Esophagus muscularis mucosa (tissue), 4 donors: Measurements from ENCODE around the gene ZDHHC6.

Experiments
- CTCF ChIP-seq, 3 experiments: fragments of 200-600 bp in 2 of 3; fragments of 450-650 bp in 1 of 3; sonication (generic) in 2 of 3; IDR thresholded peaks; one replicate each; pipeline ENCODE4 v1.5.1; 2017 to 2019; ENCODE audit warnings: antibody characterized with exemption in 3 of 3, mild to moderate bottlenecking in 2 of 3, moderate library complexity in 1 of 3
- EP300 ChIP-seq: sonication (generic); formaldehyde crosslinking; IDR thresholded peaks from one replicate; pipeline ENCODE4 v1.6.1; 2017; ENCODE audit warnings: antibody characterized with exemption
- POLR2AphosphoS5 ChIP-seq, 2 donors: sonication (generic); formaldehyde crosslinking; IDR thresholded peaks; one replicate each; pipeline ENCODE4 v1.6.1; 2017; ENCODE audit warnings: antibody characterized with exemption in 2 of 2

DNA sequence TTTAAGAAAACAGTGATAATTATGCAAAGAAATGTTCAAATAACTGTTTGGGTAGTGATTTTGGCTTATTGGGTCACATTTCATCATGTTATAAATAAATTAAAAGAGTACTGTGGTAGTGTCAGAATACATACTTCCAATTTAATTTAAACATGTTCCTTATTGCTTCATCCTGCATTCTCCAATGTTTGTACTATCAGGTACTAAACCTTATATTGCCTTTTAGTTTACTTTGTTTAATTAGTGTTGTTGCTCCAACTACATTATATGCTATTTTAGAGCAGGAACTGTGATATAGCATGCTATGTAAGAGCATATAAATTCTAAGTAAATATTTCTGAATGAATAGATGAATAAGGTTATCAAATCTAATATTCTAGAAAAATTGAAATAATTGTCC, 41.2 kb upstream of the ZDHHC6 start:
- TF ChIP-seq CTCF (IDR thresholded peaks at IDR 0.05) = no peak
- no peak for TF ChIP-seq POLR2AphosphoS5 (IDR thresholded peaks at IDR 0.05)
- no peak for TF ChIP-seq EP300
